GM18508 (cell line): ENCODE measurements around the gene RARG.
"Not testable (repeated sequence)": the region's sequence is repeated elsewhere in the genome, so short reads cannot be mapped to it uniquely, and the experiment has no call there.

ENCODE experiments used
- ATAC-seq: cut with Tn5 transposase; IDR thresholded peaks from one replicate; pipeline ENCODE4 v1.9.1; 2021; ENCODE audit warnings: moderate number of reproducible peaks; ENCODE audit not compliant: insufficient read depth, unreplicated experiment

The RARG gene

GRCh38 chr12:53178803-53179202, 53.2 kb downstream of the RARG start:
- not testable (repeated sequence) for ATAC-seq

DNA sequence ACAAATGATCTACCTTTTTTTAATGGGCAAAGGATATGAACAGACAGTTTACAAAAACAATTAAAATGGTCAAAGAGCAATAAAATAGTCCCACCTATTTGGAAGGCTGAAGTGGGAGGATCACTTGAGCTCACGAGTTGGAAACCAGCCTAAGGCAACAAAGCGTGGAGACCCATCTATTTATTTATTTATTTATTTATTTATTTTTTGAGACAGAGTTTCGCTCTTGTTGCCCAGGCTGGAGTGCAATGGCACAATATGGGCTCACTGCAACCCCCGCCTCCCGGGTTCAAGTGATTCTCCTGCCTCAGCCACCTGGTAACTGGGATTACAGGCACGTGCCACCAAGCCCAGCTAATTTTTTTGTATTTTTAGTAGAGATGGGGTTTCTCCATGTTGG, 54.6 kb downstream of the RARG start:
- ATAC-seq = not testable (repeated sequence)

DNA sequence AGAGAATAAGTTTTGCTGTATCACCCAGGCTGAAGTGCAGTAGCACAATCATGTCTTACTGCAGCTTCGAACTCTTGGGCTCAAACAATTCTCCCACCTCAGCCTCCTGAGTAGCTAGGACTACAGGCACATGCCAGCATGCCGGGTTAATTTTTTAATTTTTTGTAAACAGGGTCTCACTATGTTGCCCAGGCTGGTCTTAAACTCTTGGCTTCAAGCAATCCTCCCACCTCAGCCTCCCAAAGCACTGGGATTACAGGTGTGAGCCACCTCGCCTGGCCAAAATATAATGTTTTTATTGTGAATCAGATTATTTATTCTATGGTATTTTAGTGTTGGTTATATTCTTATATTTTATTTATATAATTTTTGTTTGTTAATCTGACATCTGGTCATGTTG, 55.3 kb downstream of the RARG start:
- no peak for ATAC-seq

DNA sequence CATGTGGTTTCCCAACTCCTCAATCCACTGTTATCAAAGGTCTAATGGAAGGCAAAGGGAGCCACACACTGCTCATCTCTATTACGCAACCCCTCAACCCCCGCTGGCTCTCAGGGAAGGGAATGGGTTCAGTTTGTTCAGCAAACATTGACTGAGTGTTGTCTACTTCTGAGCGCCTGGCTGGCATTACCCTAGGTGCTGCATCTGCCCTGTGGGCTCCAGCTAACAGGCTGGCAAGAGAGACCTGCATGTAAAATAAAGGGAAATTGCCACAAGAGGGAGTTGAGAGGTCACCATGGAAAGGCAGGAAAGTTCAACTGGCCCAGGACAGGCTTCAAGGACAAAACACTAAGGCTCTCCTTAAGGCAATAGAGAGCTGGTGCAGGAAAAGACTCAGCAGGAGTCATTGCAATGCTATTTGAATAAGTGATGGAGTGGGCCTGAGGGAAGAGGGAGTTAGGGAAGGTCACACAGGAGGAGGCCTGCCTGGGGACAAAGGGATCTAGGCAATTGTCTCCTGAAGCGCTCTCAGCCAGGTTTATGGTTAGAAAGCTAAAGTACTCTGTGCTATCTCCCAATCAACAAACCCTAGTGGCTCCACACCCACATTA, 57.0 kb downstream of the RARG start:
- ATAC-seq = no peak

- no peak for ATAC-seq
Observed at GRCh38 chr12:53173085-53173715, 58.8 kb downstream of the RARG start.

GRCh38 chr12:53172352-53172751, 59.7 kb downstream of the RARG start:
- no peak for ATAC-seq

DNA sequence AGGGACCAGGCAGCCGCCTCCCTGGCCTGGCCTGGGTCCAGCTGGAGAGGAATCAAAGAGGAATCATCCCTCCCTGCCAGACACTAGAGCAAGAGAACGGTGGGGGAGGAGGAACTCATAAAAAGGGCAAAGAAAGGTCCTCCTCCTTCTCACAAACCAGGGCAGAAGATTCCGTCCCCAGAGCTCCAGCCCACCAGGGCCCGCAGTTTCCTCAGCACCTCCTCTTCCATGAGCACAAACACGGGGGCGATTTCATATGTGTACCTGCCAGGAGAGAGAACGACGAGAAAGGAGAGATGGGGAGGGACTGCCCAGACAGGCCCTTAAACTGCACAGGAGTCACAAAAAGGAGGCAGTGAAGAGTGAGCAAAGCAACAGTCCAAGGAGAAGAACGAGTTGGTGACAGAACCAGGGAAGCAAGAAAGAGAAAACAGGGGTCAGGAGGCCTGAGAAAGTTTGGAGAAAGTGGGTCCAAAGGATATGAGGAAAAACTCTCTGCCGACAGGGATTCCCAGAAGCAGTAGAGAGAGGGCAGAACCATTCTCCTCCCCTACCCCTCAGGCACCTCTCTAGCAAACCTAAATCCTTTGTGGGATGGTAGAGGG, 60.2 kb downstream of the RARG start:
- no peak for ATAC-seq

DNA sequence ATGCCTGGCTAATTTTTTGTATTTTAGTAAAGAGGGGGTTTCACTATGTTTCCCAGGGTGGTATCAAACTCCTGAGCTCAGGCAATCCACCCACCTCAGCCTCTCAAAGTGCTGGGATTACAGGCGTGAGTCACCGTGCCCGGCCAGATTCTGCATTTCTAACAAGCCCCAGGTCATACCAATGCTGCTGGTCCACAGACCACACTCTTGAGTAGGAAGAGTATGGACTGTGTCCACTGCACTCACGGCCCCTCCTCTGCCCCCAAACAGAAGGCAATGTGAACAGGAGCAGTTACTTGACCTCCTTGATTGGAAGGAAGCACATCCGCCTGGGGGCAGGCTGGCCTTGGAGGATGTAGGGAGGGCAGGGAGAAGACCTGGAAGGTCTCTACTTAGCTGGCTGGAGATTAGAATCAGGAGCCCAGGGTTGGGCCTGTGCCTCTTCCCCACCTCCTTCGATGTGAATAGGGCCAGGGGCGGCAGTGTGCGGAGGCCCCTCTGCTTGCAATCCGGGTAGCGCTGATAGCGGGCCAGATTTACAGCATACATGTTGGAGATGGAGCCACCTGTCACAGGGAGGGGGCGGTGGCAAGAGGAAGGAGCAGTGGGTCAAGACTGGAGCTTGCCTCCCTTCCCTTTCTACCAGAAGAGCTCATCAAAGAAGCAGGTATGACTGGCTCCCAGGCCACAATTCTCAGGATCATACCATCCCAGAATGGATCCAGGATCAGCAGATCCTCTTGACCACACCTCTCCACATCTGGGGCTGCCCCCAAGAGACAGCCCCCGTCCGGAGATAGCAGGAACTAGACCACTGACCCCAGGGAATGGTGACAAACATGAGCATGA, 60.9 kb downstream of the RARG start:
- no peak for ATAC-seq

DNA sequence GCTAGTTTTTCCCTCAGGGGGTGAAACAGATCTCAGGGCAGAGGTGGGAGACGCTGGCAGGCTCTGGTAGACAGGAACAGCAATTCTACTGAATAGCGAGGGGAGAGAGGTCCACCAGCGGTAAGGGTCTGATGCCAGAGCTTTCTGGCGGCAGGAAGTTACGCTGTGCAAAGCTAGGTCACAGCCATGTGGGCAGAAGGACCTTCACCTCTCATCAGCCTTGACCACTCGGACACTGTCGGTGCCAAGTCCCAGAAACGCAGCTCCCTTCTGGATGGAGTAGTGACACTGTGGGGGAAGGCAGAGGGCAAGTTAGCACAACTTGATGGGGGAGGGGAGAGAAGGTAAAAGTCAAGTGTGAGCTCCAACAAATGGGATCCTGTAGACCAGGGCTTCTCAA, 61.8 kb downstream of the RARG start:
- no peak for ATAC-seq

GRCh38 chr12:53169644-53170043, 62.4 kb downstream of the RARG start:
- ATAC-seq = no peak

- no peak for ATAC-seq
Observed at GRCh38 chr12:53166837-53167236, 65.2 kb downstream of the RARG start.

- ATAC-seq = not testable (repeated sequence)
Observed at GRCh38 chr12:53163008-53163407, 69.0 kb downstream of the RARG start.

- ATAC-seq = no peak
Observed at GRCh38 chr12:53161119-53161911, 70.7 kb downstream of the RARG start.

DNA sequence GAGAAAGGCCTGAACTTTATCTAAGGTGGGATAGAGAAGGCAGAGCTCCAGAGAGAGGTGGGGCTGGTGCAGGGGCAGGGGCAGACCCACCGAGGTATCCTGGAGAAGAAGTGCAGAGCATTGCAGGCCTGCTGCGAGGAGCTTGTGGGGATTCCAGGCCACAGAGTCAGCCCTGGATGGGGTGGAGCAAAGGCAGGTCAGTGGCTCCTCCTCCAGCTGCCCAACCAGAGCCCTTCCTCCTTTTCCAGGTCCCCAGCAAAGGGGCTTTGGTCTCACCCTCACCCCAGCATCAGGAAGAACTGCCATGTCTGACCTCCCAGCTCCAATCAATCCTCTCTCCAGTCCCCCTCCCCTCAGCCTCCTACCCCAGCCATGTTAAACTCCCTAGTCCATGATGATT, 71.3 kb downstream of the RARG start:
- ATAC-seq = no peak
